HG03045 (cell line): ENCODE measurements around the gene NELL1.

Source experiments
- ATAC-seq: cut with Tn5 transposase; IDR thresholded peaks from one replicate; pipeline ENCODE4 v1.9.1; 2021; ENCODE audit warnings: mild to moderate bottlenecking, moderate library complexity; ENCODE audit not compliant: unreplicated experiment

NELL1 gene

DNA sequence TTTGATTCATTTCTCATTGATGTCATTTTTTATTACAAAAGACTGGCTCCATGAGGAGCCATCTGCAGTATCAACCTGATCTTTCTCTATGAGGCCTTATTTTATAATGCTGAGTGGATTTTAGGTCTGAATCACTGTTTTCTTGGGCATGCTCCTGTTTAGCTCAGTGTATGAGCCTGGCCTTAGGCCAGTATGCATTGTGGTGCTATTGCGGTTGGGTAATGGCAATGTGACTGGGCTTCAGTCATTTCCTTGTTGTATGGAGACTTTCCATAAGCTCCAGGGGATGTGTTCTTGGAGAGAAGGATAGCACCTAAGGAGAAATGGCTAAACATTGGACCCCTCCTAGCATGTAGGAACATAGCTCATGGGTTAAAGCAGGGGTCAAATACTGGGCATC, 293.2 kb downstream of the NELL1 start:
- no peak for ATAC-seq

DNA sequence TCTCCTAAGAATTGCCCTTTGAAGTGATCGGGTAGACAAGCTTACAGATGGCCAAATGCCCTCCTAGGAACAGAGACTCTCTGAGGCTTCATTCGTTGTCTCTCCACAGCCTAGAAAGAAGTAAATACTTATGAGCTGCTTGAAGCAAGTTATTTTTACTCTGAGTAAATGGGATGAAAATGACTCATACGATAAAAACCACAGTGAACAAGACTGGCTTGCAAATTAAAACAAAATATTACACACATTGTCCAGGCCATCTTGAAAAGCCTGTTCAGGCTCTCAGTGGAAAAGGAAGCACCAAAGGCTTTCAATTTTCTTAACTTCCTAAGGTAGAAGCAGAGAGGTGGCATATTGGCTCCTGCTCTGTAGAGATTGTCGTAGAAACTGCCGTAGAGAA, 294.2 kb downstream of the NELL1 start:
- no peak for ATAC-seq

DNA sequence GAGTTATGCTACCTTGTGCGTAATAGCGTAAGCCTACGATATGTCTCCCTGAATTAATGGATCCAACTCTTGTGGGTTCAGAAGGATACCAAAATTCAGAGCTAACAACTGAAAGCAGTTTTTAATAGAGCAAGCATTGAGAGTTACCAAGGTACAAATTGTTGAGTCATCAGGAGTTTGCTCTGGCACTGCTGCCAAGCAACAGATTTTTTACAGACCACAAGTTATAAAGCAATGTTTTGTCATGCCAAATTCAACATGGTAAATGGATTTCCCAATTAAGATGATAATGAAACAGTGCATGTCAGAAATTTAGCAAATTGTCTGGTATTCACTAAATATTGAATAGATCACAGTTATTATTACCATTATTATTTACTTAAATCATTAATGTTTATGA, 295.6 kb downstream of the NELL1 start:
- no peak for ATAC-seq

DNA sequence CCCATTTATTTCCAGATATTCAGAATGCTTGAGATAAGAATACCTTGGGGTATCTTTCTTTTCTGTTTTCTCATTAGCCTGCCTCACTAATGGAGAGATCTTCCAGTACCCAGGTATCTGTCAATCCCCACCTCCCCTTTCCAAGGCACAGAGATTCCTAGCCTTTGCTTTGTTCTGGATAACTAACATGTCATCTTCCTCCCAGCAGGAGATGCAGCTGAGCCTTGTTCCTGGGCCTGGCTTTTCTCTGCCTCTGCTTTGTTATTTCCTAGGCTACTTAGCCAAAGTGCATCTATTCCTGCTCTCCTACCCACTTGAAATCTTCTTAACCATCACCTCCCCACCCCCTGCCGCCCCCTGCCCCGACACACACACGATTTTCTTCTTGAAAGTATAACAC, 297.1 kb downstream of the NELL1 start:
- no peak for ATAC-seq

DNA sequence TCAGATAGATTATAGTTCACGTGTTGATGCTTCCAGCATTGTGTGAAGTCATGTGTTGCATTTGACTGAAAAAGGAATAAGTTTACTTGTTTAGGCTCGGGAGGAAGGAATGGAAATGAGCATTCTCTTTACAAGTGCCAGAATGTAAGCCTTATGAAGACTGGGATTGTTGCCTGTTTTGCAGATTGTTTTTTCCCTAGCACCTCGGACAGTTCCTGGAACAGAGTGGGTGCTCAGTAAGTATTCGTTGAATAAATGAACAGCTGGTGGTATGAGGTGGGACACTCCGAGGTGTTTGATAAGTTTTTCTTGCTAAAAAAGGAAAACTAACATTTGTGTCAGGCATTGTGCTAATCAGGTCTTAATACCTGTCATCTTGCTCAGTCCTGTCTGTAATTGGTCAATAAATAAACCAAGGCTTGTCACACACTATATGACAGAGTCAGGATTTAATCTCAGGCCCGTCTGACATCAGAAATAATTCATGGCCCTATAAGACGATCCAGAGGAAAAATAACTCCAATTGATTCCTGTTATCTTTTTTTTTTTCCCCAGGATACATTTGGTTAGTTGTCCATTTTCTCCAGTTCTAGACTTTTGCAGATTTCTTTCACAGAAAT, 304.7 kb downstream of the NELL1 start:
- no peak for ATAC-seq

DNA sequence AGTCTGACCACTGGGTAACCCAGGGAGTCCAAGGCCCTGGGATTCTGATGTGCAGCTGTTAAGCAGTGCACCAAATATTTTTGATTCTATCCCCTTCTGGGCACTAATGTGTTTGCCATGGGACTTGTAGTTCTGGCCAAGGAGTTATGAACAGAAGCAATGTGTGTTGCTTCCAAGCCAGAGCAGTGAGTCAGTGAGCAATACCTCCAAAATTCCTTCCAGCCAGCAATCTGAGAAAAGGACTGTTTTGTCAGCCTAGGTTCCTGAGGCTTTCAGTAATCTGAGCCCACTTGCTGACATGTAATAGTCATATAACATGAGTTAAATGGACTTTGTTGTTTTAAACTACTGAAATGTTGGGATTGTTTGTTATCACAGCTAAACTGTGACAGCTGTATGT, 311.4 kb downstream of the NELL1 start:
- ATAC-seq: no peak

DNA sequence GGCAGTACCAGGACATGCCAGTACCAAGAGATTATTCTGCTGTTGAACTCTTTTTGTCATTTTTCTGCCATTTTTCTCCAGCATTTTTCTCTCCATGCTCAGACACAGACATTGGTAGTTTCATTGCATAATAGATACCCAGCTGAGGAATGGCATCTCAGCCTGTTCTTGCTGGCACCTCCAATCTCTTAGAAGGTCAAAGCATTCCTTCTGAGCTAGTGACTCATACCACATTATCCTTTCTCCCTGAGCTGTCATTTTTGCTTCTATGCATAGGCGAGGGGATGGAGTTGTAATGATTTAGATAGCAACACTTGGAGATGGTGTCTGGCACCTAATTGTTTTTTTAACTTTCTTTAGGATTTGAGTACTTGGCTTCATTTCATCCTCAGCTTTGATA, 321.1 kb downstream of the NELL1 start:
- ATAC-seq: no peak

DNA sequence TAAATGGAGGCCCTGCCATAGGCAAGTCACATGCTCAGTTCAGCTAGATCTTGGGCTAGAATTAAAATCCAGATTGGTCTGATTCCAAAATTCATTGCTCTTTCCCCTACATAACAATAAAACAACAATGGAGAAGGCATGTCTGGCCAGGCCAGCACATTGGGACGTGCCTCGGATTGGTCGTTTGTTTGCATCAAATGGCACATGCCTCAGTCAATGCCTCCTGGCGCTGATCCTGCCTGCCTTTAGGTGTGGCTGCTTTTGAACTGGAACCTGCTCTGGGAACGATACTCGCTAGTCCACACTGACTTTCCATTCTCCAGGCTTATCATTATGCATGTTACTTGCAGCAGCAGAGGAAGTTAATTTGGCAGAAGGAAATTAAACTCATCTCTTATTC, 322.1 kb downstream of the NELL1 start:
- no peak for ATAC-seq

DNA sequence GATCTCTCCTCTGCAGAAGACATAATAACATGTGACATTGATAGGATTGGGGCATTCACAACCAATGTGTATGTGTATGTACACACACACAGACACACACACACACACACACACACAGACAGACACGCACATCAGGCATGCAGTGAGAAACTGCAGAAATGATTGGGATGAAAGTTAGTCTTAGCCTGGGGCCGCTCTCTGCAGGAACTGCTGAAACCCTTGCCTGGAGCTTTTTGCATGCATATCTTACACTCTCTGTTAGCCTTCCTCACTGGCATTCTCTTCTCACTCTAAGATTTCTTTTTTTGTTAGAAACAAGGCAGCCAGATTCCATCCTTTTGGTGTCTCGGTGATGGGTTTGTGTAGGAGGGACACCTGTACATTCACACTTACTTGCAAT, 337.9 kb downstream of the NELL1 start:
- no peak for ATAC-seq

DNA sequence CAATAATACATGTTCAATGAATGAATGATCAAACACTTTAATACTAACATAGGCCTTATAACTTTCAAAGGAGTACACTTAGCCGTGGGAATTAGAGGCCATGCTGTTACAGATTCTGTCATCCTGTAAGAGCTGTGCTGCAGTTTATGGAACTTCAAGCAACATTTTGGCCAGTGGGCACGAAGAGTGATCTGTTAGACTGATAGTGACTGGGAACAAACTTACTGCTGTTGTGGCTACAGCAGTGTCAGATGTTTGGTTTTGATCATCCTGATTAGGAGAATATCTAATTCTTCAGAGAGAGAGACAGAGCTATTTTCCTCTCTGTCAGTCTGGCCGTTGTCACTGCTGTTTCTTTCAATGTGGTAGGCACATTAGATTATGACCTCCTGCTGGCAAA, 348.9 kb downstream of the NELL1 start:
- ATAC-seq: no peak

DNA sequence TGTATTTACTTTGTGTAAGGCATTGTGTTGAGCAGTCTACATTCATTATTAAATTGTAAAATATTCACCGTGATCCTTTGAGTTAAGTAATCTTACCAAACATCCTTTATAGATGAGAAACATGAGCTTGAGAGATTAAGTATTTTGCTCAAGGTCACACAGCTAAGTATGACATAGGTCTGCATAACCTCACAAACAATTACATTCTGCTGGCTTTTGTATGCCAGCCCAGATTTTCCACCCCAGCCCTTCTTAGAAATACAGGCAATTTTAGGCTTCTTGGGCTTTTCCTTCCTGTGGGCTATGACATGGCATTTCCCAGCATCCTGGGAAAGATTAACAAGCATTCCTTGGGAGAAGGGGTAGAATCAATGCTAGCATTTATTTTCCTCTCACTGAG, 357.3 kb downstream of the NELL1 start:
- no peak for ATAC-seq

DNA sequence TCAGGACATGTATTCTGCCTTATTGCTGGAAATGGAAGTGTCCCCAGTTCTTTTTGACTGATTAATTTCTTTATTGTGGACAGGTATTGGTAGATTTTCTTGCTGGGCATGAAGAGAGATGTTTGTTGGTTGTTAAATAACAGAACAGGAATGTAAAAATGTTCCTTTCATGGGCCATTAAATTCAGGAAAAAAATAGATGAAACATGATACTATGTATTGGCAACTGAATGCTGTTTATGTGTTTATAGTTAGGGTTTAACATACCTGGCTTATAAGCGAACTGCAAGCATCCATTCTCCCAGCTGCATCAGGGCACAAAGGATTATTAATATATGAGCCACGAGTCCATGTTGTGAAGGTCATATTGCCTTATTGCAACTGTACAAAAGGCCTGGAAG, 368.5 kb downstream of the NELL1 start:
- ATAC-seq: no peak

DNA sequence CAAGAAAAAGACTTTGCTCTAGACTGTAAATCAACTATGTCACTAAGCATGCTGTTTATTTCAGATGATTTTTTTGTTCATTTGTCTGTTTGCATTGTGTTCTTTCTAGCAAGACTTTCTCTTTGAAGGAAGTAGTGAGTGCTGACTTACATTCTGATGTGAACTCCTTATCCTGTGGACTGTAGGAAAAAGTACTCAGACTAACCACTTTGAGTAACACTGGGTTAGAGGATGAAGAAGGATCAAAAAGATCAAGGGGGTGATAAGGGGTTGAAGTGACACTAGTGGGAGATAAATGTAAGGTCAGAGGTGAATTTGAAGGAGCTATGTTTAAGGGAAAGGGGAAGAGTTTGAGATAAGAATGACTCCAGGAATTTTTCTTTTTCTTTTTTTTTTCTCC, 369.4 kb downstream of the NELL1 start:
- no peak for ATAC-seq

DNA sequence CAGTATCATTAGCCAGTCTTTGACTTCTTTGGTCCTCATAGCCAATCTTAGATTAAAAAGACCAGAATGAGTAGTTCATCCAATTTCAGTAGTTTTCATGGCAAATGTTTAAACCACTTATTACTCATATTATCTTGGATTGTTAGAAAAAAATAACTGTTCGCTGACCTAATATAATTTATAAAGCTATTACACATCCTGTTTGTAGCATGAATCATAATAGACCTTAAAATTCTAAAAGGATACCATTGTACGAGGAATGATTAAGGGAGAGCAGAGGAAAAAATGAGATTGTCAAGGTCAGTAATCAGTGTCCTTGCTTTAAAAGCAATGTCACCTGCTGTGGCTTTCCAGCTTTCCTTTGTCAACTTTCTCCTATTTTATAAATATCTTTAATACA, 371.2 kb downstream of the NELL1 start:
- no peak for ATAC-seq

DNA sequence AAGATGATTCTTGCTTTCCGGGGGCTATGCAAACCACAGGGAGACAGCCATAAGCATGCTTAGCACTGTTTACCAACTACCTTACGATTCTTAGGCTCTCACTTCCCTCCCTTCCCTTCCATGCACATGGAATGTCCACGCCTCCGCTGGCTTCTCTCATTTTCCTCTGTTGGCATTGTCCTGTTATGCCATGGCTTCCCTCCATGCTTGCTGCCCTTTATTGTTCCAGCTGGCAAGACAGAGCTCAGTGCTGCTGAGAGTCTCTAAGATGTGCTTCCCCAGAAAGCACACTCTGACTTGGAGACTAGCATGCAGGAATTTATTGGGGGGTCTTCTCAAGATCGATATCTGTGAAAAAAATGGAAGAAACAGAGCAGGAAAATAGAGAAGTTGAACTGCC, 379.2 kb downstream of the NELL1 start:
- no peak for ATAC-seq

DNA sequence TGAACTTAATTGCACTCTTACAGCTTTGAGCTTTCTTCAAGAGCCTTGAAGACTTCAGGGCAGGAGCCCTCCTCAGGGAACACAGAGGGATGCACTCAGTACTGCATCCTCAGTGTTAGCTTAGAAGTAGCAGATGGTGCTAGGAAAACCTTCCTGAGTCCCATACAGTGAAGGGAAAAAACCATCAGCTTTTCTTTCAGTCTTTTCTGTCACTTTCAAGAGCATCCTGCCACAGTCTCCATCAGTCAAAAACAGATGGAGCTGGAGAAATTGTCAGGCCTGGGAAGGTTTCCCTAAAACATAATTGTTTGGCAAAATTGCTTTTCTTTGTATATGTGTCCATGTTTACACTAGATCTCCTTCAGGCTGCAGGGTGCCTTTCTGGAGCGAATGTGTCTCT, 384.1 kb downstream of the NELL1 start:
- no peak for ATAC-seq

DNA sequence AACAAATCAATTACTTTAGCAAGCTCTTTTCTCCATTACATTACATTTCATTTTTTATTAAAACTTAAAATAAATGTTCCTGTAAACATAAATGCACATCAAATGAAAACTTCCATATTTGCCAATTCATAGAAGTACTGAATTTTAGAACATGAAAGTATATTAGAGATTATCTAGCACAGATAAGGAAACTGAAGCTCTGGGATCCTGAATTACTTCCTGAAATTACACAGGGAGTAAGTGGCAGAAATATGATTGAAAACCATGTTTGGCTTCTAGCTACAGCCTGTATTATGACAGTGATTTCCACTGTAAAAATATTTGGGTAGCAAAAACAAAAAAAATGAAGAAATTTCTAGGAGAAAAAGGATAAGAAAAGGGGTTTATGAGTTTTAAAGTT, 387.3 kb downstream of the NELL1 start:
- ATAC-seq: no peak

DNA sequence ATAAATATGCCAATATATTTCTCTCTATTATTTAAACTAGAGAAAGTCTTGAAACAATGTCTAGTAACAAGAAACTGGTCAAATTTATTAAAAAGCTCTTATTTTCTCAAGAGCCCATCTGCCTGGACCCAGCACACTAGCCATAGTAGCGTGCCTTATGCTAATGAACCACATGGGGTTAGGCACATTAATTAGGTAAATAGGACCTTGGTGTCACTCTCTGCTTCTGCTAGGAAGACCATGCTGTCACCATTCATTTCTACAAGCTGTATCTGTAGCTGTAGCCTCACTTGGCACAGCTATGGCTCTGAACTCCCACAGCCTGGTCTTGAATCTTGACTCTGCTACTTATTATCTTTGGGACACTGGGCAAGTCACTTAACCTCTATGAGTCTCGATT, 390.5 kb downstream of the NELL1 start:
- no peak for ATAC-seq

DNA sequence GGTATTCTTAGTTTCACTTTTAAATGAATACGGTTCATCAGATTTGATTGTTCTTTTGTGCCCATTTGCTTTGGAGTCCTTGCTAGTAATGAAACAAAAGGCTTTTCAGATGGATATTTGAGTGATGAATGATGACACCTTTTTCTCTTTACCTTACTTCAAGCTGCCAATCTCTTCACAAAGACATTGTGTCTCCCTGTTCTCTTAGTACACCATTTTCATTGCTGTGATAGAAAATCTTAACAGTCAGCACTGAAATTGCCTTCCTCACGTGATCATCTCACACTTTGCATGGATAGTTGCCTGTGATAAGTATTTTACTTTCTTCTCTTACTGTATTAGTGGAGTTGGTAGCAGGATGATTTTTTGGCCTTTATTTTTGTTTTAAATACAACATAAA, 396.6 kb downstream of the NELL1 start:
- ATAC-seq: no peak

DNA sequence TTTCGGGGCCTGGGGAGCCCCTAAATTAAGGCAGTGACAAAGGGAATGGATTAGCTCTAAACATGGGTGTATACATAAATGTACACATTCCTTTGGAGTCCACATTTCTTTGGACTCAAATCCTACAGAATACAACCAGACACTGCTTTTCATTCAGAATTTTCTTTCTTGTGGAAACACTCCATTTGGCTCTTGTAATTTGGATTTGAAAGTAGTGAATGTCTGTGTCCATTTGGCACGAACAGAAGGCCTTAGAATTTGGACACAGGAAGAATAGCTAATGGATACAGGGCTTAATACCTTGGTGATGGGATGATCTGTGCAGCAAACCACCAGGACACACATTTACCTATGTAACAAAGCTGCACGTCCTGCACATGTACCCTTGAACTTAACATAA, 399.5 kb downstream of the NELL1 start:
- no peak for ATAC-seq

DNA sequence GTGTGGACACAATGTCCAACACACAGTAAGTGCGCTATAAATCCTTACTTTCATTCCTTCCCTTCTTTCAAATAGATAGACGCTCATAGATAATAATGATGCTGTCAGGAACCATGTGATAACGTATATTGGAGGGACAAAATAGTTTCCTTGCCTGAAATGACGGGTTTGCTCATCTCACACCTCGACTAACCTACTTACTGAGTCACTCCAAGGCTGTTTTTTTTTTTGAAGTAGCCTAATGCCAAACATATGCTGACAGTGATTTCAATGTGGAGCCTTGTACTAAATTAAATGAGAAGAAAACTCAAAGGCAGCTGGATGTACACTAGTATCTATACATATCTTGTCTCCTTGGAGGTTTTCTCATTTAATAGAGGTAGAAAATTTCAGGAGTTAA, 400.5 kb downstream of the NELL1 start:
- ATAC-seq: no peak

DNA sequence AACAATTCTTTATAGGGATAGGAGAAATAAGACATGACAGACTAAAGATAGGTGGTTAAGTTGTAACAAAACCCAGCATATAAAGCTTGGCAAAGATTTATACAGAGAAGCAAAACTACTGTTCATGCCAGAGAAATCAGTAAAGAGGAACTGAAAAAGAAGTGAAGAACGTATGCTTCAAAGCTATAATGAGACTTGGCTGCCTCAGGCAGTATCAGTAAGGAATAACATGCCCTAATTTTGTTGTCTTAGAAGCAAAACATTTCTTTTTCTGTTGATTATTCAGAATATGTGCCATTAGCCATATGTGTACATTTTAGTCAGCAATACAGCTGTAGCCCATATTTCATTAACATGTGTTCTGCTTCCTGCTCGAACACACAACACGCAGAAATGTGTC, 403.2 kb downstream of the NELL1 start:
- no peak for ATAC-seq

DNA sequence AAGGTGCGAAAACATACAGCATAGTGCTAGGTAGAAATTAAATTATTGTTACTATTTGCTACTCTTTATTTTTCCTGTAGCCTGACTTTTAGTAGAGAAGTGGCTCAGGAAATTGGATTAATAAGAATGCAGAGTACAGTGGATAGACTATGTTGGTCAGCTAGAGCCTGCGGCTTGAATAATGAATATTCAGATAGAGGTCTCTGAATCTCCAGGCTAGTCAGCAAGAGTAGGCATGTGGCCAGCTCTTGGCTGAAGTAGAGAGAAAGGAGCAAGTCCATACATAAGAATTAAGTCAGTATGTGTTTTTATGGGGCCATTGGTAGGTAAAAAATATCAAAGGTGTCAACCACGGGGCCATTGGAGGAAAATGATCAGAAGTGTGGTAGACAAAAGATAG, 413.5 kb downstream of the NELL1 start:
- ATAC-seq: no peak

DNA sequence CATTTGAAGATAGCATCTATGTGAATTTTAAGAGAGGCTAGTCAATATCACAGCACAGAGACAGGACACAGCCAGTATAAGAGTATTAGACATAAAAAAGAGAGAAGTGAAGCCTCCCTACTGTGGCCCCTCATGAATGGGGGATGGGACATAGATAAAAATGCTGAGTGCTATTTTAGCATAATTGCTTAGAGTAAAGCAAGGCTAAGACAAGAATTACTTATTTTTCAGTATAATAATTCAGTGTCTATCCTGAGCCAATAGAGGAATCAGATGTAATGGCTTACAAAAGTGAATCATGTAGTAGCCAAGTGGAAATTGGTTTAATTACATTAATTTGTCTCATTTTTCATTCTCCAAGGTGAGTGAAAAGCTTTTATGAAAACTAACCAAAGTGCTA, 419.5 kb downstream of the NELL1 start:
- no peak for ATAC-seq
